Measurements from ENCODE around the gene EPS8L2.

Gene EPS8L2

GRCh38 chr11:697811-698311 is 8.2 kb upstream of the EPS8L2 start:
- DNase-seq (ENCODE audit: low spot score): no peak
- in situ Hi-C loops (cut with MboI; ENCODE audit: low sequenced_read_pairs, unreplicated experiment): no loop called here
- TF ChIP-seq, protein P1, sequence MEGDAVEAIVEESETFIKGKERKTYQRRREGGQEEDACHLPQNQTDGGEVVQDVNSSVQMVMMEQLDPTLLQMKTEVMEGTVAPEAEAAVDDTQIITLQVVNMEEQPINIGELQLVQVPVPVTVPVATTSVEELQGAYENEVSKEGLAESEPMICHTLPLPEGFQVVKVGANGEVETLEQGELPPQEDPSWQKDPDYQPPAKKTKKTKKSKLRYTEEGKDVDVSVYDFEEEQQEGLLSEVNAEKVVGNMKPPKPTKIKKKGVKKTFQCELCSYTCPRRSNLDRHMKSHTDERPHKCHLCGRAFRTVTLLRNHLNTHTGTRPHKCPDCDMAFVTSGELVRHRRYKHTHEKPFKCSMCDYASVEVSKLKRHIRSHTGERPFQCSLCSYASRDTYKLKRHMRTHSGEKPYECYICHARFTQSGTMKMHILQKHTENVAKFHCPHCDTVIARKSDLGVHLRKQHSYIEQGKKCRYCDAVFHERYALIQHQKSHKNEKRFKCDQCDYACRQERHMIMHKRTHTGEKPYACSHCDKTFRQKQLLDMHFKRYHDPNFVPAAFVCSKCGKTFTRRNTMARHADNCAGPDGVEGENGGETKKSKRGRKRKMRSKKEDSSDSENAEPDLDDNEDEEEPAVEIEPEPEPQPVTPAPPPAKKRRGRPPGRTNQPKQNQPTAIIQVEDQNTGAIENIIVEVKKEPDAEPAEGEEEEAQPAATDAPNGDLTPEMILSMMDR (IDR thresholded peaks at IDR 0.05; ENCODE audit: borderline replicate concordance, control extremely low read depth, extremely low read depth, insufficient read depth, missing control alignments): no peak

- in situ Hi-C loops (cut with MboI; ENCODE audit: low sequenced_read_pairs, unreplicated experiment): no loop called here
- no peak for DNase-seq (ENCODE audit: low spot score)
- TF ChIP-seq, protein P1 (IDR thresholded peaks at IDR 0.05; ENCODE audit: borderline replicate concordance, control extremely low read depth, extremely low read depth, insufficient read depth, missing control alignments): no peak
These were observed 7.4 kb upstream of the EPS8L2 start for GRCh38 chr11:698493-699115.

DNA sequence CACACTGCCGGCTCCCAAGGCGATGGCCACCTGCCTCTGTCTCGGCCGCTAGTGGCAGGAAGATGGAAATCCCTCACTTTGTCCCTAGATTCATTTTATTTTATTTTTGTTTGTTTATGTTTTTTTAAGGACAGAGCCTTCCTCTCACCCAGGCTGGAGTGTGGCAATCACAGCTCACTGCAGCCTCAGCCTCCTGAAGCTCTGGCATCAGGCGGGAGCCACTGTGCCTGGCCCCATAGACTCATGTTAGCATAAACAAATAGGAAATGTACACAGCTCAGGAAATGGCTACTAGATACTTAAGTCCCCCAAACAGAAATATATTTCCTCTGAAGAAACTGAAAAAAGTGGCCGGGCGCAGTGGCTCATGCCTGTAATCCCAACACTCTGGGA is 6.9 kb upstream of the EPS8L2 start:
- DNase-seq (ENCODE audit: low spot score): no peak
- in situ Hi-C loops (cut with MboI; ENCODE audit: low sequenced_read_pairs, unreplicated experiment): no loop called here
- TF ChIP-seq, protein P1 (IDR thresholded peaks at IDR 0.05; ENCODE audit: borderline replicate concordance, control extremely low read depth, extremely low read depth, insufficient read depth, missing control alignments): no peak

DNA sequence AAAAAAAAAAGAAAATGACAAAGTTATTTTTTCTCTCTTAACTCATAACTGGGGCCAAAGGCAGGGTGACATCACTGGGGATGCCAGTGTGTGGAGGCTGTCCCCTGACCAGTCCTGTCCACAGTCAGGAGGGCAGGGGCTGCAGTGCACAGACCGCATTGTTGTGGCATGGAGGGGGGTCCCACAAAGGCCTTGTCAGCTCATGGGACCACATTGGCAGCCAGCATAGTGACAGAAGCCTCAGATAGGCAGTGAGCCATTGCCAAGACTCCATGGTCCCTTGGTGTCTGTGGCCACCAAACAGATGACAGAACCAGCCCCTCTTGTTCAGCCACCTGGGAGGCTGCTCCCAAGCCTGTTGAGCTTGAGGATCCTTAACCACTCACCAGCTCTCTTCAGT is 6.3 kb upstream of the EPS8L2 start:
- TF ChIP-seq, protein P1 (IDR thresholded peaks at IDR 0.05; ENCODE audit: borderline replicate concordance, control extremely low read depth, extremely low read depth, insufficient read depth, missing control alignments): no peak
- no peak for DNase-seq (ENCODE audit: low spot score)
- in situ Hi-C loops (cut with MboI; ENCODE audit: low sequenced_read_pairs, unreplicated experiment): no loop called here

DNA sequence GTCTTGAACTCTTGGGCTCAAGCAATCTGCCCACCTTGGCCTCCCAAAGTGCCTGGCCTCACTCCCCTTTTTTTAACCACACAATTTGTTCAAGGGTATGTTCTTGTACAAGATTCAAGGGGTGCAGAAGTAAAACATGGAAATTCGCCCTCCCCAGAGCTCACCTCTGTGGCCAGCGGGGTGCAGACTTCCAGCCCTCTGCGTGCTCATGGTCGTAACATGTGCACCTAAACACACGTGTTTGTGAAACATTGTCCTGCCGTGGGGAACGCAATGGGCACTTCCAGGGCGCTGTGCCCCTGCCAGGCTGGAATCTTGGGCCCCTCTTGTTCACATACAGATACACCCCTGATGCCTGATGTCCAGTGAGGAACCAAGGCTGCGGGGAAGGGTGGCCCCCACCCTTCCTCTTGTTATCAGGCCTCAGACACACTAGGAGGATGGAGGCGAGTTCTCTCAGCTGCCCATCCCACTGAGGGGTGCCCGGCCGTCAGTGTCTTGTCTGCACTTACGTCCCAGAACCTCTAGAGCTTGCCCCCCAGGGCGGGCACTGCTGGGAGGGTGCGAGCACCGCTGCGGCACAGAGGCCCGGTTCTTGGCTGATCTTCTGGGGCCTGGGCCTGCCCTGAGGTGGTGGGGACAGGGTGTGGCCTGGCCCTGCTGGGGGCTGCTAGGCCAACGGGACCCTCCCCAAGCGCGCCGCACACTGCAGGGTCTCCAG is 4.1 kb upstream of the EPS8L2 start:
- TF ChIP-seq, protein P1 (IDR thresholded peaks at IDR 0.05; ENCODE audit: borderline replicate concordance, control extremely low read depth, extremely low read depth, insufficient read depth, missing control alignments): no peak
- in situ Hi-C loops (cut with MboI; ENCODE audit: low sequenced_read_pairs, unreplicated experiment): no loop called here

DNA sequence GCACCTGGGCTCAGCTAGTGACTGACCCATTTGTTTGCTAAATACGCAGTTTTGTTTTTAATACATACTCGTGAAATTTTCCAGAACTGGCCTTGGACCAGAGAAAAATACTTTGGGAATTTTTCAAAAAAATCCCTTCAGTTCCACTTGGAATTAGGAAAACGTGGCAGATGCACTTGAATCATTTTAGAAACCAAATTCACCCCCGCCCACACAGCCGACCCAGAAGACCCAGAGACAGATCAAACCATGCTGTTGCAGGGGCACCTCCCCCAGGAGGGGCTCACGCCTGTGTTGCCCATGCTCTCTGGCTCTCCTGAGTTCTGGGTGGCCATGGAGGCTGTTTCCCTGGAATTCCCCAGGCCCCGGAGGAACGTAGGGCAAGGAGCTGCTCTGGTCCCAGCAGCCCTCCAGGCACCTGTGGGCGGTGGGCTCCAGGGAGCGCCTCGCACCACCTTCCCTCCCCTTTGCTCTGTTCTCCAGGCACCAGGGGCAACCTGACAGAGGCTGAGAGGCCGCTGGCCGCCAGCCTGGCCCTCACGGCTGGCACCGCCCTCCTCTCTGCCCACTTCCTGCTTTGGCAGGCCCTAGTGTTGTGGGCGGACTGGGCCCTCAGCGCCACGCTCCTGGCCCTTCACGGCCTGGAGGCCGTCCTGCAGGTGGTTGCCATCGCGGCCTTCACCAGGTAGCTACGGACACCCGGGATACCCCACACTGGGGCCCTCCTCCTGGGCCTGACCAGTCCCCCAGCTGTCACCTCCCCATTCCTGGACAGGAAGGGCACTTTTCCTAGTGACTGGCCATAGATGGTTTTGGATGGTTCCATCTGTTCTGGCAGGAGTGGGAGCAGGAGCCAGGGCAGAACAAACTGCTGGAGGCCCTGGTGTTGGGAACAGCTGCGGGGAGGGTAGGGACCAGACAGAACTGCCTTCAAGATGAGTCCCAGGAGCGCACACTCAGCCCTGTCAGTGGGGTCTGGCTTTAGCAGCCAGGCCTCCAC is 3.3 kb upstream of the EPS8L2 start:
- no peak for DNase-seq (ENCODE audit: low spot score)
- TF ChIP-seq, protein P1 (IDR thresholded peaks at IDR 0.05; ENCODE audit: borderline replicate concordance, control extremely low read depth, extremely low read depth, insufficient read depth, missing control alignments): no peak
- in situ Hi-C loops (cut with MboI; ENCODE audit: low sequenced_read_pairs, unreplicated experiment): no loop called here

More for the DNA sequence above, 4.1 kb upstream of the EPS8L2 start:
- no peak for DNase-seq (ENCODE audit: low spot score)
